RKO (cell line): ENCODE measurements around the gene PYGO2.

Source experiments
- DNase-seq: peaks from one replicate; pipeline ENCODE4 v3.0.0-alpha.2; 2016; ENCODE audit warnings: low spot score

Gene PYGO2

DNA sequence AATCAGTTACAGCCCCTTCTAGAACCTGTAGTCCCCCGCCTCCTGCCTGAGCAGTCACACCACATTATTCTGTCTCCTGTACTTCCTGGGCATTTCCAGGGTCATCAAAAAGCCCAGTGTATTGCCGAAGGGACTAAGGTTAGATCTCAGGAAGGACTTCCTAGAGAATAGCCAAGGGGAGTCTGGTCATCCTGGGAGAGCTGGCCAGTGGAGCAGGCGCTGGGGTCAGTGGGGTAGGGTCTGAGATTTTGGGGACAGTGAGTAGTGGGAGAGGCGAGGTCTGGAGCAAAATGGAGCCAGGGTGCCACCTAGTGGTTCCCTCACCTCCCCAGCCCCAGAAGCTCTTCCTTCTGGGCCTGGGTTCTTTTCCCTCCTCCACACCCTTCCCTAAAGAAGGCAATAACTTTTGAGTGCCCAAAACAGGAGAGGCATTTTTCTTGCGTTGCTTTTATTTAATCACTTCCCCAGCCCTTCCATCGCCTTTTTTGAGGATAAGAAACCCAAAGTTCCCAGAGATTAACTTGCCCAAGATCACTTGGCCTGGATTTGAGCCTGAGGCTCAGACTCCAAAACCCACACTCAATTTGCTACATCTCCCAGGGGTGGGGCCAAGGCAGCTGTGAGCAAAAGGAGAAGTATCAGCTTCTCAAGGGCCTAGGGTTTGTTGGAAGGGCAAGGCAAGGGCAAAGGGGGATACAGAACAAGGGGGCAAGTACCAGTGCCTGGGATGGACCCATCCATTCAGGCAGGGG, 17.8 kb downstream of the PYGO2 start:
- DNase-seq, result no peak

DNA sequence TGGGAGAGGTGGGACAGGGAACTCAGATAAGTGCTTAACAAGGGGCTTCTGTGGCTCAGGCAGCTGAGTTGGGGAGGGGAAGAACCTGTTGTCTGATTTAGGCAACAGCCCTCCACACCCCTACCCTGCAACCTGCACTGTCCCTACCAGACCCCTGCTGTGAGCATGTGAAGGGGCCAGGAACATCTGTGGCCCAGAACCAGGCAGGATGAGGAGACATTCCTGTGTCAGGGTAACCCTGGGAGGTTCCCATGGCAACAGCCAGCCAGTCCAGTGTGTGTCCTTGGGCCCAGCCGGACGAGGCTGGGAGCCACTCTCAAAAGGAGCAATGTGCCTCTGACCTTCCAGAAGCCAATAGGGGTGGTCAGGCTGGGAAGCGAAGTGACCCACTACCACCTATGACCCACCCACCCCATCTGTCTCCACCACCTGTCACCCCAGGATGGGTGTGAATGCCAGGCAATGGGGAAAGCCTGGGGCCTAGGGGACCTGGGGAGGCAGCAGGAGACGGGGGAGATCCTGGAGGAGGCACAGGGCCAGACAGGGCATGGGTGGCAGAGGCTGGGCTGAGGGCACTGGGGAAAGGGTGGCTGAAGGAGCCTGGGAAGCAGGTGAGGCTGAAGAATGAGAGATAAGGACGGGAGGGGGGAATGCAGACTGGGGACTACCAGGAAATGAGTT, 20.1 kb downstream of the PYGO2 start:
- no peak for DNase-seq

DNA sequence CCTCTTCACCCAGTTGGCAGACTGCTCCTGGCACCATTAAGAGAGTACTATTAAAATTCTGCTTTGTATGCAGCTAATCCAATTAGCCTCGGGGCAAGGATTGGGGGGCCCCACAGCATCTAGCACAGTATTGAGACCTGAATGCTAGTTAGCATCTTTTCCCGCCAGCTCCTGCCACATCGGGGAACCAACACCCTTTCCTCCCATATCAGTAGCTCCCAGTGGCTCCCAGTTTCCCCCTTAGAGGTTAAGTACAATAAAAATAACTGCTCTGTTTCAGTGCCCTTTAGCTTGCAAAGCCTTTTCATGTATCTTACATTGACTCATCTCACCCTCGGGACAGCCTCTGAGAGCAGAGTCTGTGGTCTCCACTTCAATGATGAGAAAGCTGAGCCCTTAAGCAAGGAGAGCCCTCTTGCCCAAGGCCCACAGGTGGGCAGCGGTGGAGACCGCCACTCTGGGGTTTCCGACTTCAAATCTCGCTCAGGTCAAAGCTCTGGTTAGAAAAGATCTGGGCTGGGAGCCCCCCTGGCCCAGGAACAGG, 20.9 kb downstream of the PYGO2 start:
- DNase-seq, result no peak

DNA sequence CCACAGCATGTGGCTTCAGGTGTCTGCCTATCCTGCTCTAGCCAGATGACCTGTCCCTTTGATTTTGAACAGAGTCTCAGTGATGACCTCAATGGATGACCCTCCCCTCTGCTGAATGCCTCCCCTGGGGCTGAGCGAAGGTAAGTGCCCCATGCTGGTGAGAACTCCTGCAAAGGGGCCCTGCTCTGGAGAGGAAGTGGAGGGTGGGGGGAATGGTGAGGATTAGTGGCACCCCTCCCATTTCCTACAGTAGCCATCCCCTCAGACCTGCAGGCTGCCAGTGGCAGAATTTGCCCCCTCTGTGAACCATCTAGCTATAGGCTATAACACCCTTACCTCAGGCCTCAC, 21.4 kb downstream of the PYGO2 start:
- DNase-seq, result no peak

DNA sequence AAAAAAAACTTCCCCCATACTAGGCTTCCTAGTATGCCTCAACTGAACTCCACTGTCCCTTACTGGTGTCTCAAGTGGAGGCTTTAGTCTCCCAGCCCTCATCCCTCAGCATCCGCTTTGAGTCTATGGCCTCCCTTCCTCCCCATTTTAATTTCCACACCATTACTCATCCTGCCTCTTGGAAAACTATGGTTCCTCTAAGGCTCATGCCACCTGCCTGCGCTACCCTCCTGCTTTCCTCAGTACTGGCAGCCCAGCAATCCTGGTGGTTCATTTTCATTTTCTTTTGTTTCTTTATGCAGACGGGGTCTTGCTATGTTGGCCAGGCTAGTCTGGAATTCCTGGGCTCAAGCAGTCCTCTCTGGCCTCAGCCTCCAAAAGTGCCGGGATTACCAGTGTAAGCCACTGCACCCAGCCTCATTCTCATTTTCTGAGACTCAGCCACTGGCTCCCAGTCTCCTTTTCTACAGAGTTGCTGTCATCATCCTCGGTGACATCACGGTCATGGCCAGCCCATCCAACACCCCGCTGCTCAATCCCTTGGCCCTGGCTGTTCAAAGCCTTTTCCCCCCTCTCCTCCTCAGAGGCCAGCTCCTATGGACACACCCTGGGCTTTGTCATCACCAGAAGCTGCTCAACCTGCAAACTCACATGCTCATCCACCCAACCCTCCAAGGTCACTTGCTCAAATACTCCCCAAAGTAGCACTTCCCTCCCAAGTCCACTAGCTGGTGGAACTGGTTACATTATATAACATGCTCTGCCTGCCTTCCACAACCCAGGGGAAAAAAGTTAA, 22.8 kb downstream of the PYGO2 start:
- no peak for DNase-seq

DNA sequence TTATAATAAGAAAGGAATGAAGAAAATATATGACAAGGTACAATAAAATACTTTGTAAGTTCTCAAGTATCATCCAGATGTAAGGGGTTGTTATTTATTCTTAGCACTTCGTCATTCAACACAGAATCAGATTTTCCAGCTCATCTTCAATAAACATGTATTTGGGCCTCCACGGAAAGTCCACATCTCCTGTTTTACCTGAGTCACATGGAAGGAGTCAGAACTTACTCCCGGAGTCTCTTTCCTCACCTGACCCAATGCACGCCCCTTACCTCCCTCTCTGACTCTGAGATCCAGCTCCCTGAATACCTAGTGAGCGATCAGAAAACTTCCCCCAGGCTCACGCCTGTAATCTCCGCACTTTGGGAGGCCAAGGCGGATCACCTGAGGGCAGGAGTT, 23.6 kb downstream of the PYGO2 start:
- DNase-seq, result no peak

DNA sequence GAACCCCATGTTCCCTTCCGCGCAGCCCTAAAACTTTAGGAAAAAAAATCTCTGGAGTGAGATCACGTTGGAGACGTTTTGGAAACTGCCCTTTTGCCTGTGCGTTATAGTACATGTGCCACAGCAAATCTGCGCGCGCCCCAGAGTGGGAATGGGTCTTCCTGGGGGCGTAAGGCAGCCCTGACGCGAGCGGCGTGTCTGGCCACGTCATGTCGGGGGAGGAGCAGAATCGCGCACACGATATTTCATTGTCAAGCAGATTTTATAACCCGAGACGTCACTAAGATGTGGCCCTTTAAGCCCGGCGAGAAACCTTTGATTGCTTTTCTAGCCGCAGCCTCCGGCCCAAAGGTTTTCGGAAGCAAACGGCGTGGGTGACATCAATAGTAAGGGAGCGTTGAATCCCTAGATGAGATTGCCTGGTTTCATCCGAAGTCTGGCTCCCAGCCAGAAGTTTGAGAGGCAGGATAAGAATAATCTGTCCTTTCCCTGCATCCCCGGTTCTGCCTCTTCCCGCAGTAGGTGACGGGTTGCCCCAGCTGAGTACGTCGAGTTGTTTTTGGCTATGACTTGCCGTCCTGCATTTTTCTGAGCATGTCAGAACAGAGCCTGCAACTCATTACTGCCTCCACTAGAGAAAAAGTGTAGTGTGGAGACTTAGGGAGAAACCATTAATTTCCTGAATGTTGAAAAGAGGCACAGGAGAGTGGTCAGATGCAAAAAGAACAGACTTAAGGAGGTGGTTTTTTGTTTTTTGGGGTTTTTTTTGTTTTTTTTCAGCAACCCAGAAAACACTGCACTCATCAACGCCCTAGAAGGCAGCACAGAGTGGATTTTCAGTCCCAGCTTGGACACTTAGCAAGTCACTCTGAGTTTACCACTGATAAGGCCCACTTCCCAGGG, 24.2 kb downstream of the PYGO2 start:
- peak; percentile 95 for DNase-seq

DNA sequence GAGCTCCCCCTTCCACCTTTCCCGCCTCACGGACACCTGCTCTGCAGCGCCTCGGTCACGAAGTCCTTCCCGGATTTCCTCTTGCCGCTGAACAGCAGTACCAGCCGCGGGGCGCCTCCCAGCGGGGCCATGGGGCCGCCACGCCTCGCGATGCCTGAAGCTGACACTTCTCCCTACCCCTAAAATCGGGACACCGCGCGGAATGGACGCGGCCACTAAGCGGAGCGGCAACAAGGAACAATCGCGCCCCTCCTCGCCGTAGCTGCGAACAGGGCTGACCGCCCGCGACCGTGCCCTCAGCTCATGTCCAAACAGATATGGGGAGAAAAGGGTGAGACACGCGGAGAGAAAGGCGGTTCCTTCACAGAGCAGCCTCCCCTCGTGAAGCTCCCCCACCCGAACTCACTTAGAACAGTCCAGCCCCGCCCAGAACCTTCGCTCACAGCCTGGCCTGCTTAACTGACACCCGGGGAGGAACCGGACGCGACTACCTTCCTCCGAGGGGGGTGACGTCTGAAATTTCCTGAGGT, 25.0 kb downstream of the PYGO2 start, which contains the start of gene PMVK:
PMVK (minus strand) TSS at position 165 of the 530 bp plus-strand sequence; CDS start at position 131, 34 bp downstream.
- peak; percentile 94 for DNase-seq

DNA sequence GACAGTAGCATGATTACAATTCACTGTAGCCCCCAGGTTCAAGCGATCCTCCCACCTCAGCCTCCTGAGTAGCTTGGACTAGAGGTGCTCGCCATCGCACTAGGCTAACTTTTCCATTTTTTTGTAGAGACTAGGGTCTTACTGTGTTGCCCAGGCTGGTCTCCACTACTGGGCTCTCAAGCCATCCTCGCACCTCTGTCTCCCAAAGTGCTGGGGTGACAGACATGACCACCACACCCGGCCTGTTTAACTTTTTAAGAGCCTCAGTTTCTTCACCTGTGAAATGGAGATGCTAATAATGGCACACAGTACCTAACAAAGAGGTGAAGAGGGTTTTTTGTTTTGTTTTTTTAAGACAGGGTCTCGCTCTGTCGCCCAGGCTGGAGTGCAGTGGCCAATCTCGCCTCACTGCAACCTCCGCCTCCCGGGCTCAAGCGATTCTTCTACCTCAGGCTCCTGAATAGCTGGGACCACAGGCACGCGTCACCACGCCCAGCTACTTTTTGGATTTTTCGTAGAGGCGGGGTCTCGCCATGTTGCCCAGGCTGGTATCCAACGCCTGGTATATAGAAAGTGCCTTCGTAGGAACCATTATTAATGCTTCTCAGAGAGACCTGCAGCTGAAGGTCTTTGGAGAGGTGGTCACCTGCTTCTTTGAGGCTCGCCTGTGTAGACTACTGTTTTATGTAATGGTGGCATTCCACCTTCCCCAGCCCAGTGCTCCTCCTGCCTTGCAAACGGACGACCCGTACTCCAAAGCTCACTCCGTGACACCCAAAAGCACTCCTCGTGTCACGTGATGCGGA, 25.6 kb downstream of the PYGO2 start:
- no peak for DNase-seq

DNA sequence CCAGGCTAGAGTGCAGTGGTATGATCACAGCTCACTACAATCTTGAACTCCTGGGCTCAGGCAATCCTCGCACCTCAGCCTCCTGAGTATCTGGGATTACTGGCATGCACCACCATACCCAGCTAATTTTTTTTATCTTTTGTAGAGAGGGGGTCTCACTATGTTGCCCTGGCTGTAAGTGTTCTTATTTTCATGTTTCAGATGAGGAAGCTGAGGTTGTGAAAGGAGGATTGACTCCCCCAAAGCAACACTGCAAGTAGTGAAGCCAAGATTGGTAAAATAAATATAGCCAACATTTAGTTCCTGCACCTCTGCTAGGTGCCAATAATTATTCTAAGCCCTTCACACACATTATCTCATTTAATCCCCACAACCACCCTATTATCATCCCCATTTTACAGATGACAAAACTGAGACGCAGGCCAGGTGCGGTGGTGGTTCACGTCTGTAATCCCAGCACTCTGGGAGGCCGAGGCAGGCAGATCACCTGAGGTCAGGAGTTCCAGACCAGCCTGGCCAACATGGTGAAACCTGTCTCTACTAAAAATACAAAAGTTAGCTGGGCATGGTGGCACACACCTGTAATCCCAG, 27.1 kb downstream of the PYGO2 start:
- no peak for DNase-seq

DNA sequence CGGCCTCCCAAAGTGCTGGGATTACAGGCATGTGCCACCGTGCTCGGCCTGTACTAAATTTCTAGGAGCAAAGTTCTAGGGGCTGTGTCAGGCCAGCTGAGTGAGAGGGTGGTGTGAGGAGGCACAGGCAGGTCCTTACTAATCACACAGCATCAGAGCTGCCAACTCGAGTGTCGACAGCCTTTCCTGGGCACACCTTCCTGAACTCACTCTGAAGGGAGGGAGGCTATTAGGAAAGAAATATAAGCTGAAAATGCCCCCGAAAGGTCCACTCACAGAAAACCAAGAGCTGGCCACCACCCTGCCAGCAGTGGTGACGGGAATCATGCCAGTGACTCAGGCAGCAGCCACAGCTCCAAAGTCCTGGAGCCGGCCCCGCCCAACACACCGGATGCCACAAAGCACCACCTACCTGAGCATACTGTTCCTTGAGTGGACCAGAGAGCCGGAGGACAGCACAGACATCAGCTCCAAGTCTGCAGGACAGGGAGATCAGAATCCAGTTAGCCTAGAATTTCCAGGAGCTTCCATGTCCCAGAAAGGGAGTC, 29.6 kb downstream of the PYGO2 start:
- DNase-seq, result no peak

DNA sequence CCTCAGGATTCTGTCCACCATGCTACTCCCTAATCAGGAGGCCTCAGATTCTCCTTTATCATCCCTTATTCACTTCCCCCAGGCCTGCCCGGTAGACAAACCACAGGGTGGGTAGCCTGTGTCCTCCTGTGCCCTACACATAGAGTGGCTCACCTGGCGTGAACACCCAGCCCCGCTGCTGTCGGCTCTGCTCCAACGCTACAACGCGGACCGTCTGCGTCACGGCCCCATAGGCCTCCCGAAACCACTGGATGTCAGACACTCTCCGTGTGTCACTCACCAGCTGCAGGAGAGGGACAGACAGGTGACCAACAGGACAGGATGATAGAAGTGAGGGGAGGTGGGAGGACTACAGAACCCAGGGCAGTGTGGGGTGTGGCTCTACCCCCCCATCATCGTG, 35.4 kb downstream of the PYGO2 start:
- no peak for DNase-seq

DNA sequence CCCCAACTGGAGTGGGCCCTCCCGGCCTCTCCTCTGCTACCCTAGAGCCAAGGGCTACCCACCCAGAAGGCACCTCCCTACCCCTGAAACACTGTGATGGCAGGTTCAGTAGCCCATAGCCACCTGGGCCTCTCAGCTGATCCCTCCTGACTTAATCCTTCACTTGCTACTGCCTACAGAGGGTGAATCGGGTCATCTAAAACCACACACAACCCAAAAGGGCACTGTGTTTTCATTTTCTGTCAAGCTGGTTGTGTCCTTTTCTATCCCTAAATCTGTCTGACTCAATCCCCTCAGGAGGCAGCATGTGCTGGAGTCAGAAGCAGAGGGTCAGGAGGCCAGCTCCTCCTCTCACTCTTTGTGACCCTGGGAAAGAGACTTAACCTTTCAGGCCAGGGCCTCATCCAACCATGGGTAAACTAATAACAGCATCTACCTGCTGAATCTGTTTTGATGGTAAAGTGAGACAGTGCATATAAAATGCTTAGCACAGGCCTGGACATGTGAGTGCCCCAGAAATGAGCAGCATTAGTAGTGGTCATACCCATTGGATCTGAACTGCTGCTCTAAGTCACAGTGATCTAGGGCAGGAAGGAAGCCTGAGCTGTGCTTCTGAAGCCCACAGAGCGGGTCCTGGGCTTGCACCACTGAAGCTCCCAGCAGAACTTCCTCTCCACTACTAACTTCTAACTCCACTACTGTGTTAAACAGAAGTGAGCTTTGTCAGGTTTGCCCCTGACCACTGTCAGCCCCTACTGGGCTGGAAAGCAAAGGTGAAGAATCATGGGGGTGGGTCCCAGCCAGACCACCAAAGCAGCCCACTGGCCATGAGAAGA, 36.0 kb downstream of the PYGO2 start:
- DNase-seq, result no peak

DNA sequence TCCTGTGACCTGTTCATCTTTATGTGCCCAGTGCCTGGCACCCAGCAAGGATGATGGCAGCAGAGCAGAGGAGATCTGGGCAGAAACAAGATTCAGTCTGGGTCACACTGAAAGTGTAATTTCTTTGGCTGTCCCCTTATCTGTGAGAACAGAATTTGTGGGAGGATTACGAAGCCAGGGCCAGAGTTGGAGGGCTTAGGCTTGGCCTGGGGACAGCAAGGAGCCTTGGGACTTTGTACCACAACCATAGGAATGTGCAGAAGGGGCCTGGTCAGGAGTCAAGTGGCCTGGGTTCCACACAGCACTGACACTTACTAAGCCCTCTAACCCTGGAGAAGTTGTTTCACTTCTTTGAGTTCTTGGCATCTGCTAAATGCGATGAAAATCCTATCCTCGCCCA, 37.9 kb downstream of the PYGO2 start:
- DNase-seq, result no peak

DNA sequence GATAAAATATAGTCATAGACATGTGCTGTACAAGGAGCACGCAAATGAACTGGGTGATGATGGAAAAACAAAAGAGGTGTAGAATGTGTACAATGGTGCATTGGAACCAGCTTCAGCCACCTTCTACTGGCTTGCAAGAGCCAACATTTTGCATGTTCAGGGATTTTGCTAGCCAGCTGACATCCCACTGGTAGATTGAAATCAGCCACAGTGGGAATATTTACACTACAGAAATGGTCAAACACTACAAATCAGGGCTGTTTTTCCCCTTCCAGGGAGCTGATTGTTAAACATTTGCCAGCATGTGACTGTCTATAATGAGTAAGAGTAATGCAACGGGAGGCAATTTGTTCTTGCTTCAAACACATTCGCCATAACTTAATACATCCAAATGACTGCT, 48.3 kb downstream of the PYGO2 start:
- no peak for DNase-seq

DNA sequence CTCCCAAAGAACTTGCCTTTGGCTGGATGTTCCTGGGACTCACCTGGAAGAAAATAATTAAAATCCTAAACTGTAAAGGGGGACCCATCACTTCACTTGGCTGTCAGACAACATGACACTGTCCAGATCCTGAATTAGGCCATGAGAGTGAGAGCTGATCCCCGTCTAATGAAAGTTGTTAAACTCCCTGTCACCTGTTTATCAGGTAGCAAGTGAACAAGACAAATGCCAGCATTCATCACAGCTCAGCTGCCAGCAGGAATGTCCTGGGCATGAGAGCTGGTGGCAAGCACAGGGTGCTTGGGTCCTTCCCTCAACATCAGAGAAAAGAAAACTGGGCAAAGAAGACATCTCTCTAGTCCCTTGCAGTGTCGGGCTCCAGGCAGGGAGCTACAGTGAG, 48.8 kb downstream of the PYGO2 start:
- DNase-seq, result no peak

DNA sequence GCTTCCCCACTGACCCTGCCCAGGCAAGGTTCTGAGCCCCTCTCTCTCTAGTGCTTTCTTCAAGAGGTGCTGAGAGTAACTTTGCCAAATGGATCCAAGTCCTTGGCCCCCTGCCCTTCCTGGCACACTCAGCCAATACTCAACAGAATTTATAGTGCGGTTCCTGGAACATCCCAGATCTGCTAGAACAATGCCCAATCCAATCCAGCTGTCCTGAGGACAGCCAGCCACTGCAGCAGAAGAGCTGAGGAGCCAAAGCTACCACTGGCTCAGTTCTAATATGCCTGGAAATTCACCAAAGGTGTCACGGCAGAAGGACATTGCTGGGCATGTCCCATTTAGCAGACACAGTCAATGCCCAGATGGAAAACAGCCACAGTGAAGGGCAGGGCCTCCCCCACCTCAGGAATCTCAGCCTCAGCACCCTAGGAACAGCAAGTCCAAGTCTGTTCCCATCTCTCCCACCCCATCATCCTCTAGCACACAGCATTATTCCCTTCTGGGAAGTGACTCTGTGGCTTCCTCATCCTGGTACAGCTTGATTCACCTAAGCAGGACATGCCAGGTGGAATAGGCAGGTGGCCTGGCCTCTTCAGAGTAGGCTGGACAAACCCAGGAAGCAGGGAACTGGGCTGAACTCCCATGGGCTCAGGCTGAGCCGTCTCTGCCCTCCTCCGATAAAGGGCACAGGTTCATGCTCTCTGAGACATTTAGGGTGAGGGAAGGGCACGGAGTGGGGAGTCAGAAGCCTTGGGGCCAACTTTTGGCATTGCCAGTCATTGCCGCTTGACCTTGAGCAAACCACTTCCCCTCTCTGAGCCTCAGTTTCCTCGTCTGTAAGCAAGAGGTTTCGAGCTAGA, 49.7 kb downstream of the PYGO2 start:
- DNase-seq, result no peak

DNA sequence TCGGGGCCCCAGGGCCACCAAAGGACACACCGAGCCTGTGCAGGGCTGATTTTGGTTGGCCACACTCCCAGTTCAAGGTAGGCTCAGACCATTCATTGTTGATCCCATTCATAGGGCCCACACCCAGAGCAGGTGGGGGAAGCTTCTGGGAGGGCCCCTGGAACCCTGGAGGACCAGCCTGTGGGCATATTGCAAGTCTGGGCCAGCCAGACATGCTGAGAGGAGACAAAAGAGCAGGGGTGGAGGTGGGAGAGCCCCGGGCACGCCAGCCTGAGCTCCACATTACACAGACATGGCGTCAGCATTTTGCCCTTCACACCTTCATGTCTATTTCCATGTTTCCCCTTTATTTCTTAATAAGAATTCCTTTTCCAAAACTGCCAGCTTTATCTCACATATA, 50.7 kb downstream of the PYGO2 start:
- DNase-seq, result no peak
